HG03521 (cell line): ENCODE data around the gene ATXN7.
A peak's percentile ranks its signal among the peaks of the same experiment; 100 is the strongest.

Experiments used
- ATAC-seq: cut with Tn5 transposase; IDR thresholded peaks from one replicate; pipeline ENCODE4 v1.9.1; 2021; ENCODE audit warnings: mild to moderate bottlenecking, moderate library complexity; ENCODE audit not compliant: unreplicated experiment

ATXN7 gene

DNA sequence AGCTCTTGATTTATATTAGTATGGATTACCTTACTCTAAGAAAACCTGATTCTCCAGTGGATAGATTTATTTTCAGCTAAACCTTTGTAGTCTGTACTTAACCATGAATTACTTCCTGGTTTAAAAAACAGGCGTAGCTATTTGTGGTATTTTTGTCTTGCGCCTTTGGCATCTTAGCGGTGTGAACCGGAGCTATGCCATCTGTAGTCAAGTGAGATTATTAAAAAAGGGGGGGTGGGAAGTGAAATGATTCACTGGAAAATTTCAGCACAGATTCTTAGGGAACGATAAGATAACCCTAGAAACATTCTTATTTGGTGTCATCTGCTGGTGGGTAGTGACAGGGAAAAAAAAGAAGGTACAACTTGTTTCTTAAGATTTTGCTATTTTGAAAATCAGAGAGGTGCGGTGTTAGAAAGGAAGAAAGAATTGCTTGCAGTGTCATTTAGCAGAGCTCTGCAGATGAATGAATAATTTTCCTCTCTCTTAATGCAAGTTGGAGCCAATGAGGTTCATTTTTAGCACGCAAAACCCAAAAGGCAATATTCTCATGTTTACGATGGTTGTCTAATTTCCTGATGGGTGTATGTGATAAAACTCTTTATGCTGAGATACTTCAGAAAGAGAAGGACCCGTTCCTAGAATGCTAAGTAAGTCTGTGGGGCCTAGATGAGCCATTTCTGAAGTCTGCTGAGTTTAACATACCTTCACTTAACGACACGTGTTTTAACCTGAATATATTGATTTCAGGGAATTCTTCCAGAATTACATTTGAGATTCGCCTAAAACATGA lies 115.6 kb downstream of the ATXN7 start:
- ATAC-seq: no peak

DNA sequence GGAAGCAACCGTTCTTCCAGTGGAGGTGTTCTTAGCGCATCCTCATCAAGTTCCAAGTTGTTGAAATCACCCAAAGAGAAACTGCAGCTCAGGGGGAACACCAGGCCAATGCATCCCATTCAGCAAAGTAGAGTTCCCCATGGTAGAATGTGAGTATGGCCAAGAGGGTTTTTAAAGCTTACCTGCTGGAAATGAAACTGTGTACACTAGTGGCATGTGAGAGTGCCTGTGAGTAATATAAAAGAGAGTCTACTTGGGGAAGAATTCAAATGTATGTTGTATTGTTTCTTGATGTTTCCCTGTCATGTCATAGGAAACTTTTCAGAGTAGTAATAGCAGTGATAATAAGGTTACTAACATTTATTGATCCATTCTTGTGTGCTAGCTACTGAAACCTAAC lies 116.4 kb downstream of the ATXN7 start:
- no peak for ATAC-seq

DNA sequence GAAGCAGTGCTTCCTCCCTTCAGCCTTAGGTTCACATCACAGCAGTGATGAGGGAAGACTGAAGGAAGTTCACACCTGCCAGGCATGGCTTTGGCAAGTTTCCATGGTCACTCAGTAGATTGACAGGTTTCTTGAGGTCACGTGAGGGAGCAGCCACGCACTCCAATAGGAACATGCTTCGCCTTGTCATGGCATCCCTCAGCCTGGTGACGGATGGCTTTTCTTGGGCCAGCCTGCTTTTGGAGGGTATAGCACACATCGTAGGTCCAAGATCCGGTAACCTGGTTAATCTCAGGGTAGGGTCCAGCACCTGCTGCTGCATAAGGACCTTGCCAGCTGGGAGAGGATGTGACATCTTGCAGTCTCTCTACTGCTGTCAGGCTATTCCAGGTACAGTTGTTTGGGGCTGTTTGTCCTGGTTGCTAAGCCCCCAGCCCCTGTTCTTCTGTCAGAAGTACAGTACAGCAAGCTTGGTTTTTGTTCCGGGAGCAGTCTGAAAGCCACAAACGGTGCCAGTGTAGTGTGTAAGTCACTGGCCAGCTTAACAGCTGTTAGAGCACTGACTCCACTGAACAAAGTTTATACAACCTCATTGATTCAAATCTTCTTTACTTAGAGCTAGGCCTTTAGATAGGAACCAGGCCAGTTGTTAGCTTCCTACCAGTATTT lies 117.3 kb downstream of the ATXN7 start:
- no peak for ATAC-seq

GRCh38 chr3:63981980-63982379 lies 118.3 kb downstream of the ATXN7 start:
- no peak for ATAC-seq

DNA sequence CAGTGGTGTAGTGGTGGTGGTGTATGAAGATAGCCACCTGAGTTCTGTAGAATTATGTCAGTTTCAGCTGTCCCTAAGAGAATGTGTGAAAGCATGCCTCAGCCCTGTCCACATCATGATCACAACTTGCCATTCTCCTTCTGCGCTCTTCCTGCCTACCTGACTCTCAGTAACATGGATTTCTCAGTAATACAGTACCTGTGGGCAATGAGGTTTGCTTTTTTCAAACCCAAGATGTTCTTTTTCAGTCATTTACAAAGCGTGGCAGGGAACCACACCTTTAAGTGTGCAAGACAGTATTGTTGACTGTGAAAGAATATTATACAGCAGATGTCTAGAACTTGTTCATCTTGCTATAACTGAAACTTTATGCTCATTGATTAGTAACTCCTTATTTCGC lies 120.7 kb downstream of the ATXN7 start:
- ATAC-seq: no peak

GRCh38 chr3:63986146-63986545 lies 122.5 kb downstream of the ATXN7 start:
- no peak for ATAC-seq

DNA sequence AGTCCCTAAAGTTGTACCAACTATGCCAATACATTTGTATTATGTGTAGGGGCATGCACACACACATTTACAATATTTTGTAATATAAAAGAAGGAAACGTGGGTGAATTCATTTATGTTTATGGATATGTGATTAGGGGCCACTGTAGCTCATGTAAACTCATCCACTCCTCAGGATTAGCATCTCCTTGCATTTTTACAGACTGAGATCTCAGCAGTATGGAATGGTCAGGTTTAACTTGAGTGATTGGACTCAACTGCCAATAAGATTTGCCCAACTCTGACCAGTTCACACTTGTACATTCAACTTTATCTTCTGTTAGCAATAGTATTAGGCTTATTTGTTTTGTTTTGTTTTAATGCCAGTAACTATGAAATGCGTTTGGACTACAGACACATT lies 123.2 kb downstream of the ATXN7 start:
- ATAC-seq: no peak

DNA sequence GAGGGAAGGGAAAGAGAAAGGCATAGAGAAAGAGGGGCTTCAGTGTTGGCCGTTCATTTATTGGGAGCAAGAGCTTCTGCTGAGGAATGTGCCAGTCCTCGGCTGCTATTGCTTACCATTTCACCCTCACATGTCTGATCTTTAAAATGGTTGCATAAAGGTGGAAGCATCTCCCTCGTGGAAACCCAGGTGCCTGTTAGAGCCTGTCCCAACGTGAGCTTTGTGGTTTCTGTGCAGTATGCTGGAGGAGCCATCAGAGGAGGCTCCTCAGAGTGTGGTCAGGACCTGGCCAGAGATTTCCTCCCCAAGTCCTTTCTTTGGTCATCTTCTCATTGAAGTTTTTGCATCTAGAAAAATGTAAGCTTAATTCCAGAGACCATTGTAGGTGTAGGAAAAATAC lies 125.3 kb downstream of the ATXN7 start:
- ATAC-seq: no peak

GRCh38 chr3:63990204-63990603 lies 126.5 kb downstream of the ATXN7 start:
- ATAC-seq: no peak

- no peak for ATAC-seq
Measured at GRCh38 chr3:63990733-63991132, 127.1 kb downstream of the ATXN7 start.

DNA sequence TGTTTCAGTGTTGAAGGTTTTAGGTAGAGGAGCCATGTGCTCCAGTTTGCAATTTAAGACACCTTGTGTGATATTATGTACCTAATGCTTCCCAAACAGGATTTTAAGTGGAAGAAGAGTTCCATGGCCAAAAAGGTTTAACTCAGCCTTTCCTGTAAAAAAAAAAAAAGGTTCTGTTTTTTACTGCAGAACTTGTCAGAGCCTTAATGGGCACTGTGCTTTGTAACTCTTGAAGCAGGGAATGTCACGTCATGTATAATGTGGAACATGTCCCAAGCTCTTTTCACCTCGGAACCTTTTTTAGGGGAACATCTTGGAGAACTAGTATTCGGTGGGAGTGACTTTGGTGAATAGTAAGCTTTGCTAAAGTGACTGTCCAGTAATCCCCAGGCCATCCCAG lies 128.0 kb downstream of the ATXN7 start:
- no peak for ATAC-seq

- no peak for ATAC-seq
Measured at GRCh38 chr3:63992516-63993209, 129.0 kb downstream of the ATXN7 start.

DNA sequence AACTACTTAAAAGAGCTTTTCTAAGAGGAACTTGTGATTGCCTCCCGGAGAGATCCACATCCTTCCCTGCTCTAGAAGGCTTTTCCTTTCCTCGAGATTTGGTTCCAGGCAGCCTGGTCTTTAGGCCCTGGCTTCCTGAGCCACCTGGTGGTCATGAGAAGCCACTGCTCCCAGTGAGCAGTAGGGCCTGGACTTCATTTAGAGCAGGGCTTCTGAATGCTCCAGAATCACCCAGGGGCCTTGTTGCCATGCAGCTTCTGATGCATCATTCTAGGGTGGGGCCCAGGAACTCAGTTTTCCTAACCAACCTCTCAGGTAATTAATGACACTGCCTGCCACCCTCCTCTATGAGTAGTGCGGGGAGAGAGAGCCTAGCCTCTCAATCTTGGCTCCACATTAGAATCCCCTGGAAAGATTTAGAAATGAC lies 130.0 kb downstream of the ATXN7 start:
- ATAC-seq: peak; percentile 84

- no peak for ATAC-seq
Measured at GRCh38 chr3:63995086-63995485, 131.4 kb downstream of the ATXN7 start.

DNA sequence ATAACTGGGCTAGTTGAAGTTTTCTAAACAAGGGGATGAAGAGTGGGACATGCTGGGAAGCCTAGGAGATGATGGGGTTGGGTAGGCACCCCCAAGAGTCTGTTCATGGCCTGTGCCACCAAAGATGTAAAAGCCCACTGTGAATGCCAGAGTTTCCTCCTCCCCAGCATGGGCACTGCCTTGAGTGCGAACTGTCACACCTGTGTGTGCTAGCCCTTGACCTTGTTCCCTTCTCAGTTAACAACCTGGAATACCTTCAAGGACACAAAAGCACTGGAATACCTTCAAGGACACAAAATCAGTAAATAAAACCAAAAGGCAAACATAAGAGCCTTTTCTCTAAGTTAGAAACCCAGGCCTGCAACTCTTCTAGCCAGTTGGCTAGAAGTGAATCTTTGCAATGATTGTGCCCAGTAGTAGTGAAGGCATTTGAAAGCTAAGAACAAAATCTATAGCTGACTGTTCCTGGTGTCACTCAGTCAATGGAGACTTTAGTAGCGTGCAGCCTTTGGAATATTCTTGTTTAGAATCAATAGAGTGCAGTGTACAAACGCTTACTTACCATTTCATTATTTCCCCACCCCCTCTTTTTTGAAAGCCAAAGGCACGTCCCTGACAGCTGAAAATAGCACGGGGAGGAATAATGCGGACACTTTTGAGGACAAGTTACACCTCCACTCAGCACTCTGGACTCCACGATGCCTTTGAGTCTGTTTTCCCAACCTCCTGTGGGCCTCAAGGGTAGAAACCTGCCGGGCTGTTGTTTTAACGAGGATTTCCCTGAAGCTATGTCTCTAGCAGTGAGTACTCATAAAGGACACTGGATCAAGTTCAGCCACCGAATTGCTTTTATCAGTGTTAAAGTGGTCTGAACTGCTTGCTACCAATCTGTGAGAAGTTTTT lies 135.4 kb downstream of the ATXN7 start:
- no peak for ATAC-seq

- no peak for ATAC-seq
Measured at GRCh38 chr3:64000453-64001055, 136.9 kb downstream of the ATXN7 start.

DNA sequence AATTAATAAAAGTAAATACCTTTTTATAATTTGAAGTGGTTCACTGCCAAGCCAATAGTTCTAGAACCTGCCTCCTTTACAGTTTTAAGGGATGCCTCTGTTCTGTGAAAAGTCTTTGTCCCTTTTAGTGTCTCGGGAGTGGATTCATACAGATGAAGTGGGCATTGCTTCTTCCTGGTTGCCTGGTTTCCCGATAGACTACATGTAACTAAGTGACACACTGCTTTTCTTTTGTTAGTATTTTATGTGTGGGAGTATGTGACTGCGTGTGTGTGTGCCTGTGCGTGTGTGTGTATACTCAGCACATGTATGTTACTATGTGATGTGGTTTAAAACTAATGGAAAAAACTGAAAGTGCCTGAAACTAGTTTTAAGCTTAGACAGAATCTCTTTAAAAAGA lies 138.6 kb downstream of the ATXN7 start:
- no peak for ATAC-seq

- ATAC-seq: no peak
Measured at GRCh38 chr3:64003589-64003988, 139.9 kb downstream of the ATXN7 start.

- no peak for ATAC-seq
Measured at GRCh38 chr3:64008017-64008416, 144.3 kb downstream of the ATXN7 start.
